Activated B cell treated with CpG ODN at 0.5 μM for 24 hours (primary cell): ENCODE results near the gene ZSCAN30. TPM values are rescaled to one million over a fixed set of nuclear protein-coding genes. Genes with fewer than 3 reads are reported as not detected.

Source experiments
- ATAC-seq: fragments of 200-7000 bp; cut with Tn5 transposase; one replicate; pipeline ENCODE4 v1.10.0; 2021; ENCODE audit warnings: low read depth, mild to moderate bottlenecking, moderate library complexity
- CTCF ChIA-PET: fragments of 350-600 bp; sonication (Branson Sonifier 250); formaldehyde crosslinking; loops from one replicate; lab custom pipeline; 2021; ENCODE audit warnings: antibody characterized with exemption; lab: Charles Lee
- POLR2A ChIA-PET: fragments of 350-600 bp; sonication (Branson Sonifier 250); formaldehyde crosslinking; loops from one replicate; lab custom pipeline; 2021; ENCODE audit warnings: antibody characterized with exemption; lab: Charles Lee
- DNase-seq: peaks from one replicate; pipeline ENCODE4 v3.0.0; 2022
- H3K27ac Mint-ChIP-seq: one replicate; pipeline ENCODE4 v1.8.0; 2020; ENCODE audit warnings: mixed read lengths
- H3K27me3 Mint-ChIP-seq: one replicate; pipeline ENCODE4 v1.8.0; 2021; ENCODE audit warnings: mixed read lengths
- H3K36me3 Mint-ChIP-seq: one replicate; pipeline ENCODE4 v1.8.0; 2021; ENCODE audit warnings: low read depth, mixed read lengths
- H3K4me1 Mint-ChIP-seq: one replicate; pipeline ENCODE4 v1.8.0; 2021; ENCODE audit warnings: mixed read lengths
- H3K4me3 Mint-ChIP-seq: one replicate; pipeline ENCODE4 v1.8.0; 2020; ENCODE audit warnings: mild to moderate bottlenecking, mixed read lengths
- H3K9me3 Mint-ChIP-seq: one replicate; pipeline ENCODE4 v1.8.0; 2020; ENCODE audit warnings: mixed read lengths
- CTCF ChIP-seq: fragments of 200-600 bp; IDR thresholded peaks from one replicate; pipeline ENCODE4 v1.8.0; 2022; ENCODE audit warnings: antibody characterized with exemption, mild to moderate bottlenecking
- intact Hi-C: fragments of 100-400 bp; cut with micrococcal nuclease; formaldehyde crosslinking; loops from one replicate; pipeline ENCODE4 v1.15.1; 2024
- total RNA-seq: library from RNA; stranded (reverse); gene quantifications from 2 replicates; pipeline ENCODE4 v1.2.3, GENCODE V29; 2022

Gene ZSCAN30
- total RNA-seq, 1 donor from 2014 or later, result 23.8 TPM

- TF ChIP-seq CTCF, result no peak
- Mint-ChIP-seq H3K27ac (no peak overlapping the region), H3K27me3 (no peaks in the 10 kb centered on the region), H3K9me3 (peaks cover 12% of the 10 kb centered on the region), H3K36me3 (peaks cover 14% of the 10 kb centered on the region), H3K4me3 (no peak overlapping the region), H3K4me1 (peaks cover 23% of the 10 kb centered on the region)
- CTCF ChIA-PET, result no interaction called here
- intact Hi-C loops, result no loop called here
- DNase-seq (no peak), ATAC-seq (no peak)
- POLR2A ChIA-PET, result no interaction called here
Observed at GRCh38 chr18:35271656-35272055, 18.4 kb downstream of the ZSCAN30 start.

- peaks cover 26% of the 10 kb centered on the region for H3K4me1 Mint-ChIP-seq
- ATAC-seq, result no peak
- POLR2A ChIA-PET, result interaction anchor here (0.9 to 4.4 kb wide), 7 partner anchors 13 to 239 kb away, joined by 3 to 94 read pairs (median 19); partner anchors contain the start of genes ZNF24, ZNF397 and ZSCAN30
- peaks cover 18% of the 10 kb centered on the region for H3K36me3 Mint-ChIP-seq
- CTCF ChIA-PET, result no interaction called here
- H3K9me3 Mint-ChIP-seq, result peaks cover 12% of the 10 kb centered on the region
- H3K27ac Mint-ChIP-seq, result peak overlapping the region; percentile 93
- H3K4me3 Mint-ChIP-seq, result peak overlapping the region; percentile 94
- H3K27me3 Mint-ChIP-seq, result no peaks in the 10 kb centered on the region
- intact Hi-C loops, result loop anchor here (5.0 kb wide), 1 partner anchor 37 kb away; no protein-coding TSS in a partner anchor
- no peak for DNase-seq
- TF ChIP-seq CTCF, result no peak
Observed at GRCh38 chr18:35268821-35269220, 21.2 kb downstream of the ZSCAN30 start.

DNA sequence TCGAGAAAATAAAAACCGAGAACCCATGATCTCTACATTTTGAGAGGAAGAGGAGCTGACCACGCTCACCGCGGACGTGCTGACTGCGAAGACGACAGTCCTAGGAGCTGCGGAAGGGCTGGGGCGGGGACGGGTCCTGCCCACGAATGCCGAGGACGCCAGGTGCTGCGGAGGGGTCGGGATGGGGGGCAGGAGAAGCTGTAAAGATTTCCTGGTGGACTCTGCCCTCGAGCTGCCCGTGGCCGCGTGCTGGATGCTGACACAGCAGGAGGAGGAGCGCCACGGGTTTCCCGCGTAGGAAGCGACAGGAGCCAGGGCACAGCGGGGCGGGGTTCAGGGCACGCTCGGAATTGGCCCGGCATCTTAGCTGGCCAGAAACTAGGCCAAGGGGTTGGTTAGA is 22.2 kb downstream of the ZSCAN30 start:
- ATAC-seq (peak; percentile 5), DNase-seq (no peak)
- H3K36me3 Mint-ChIP-seq, result peaks cover 22% of the 10 kb centered on the region
- ChIA-PET CTCF (interaction anchor here (1.1 to 1.3 kb wide), 3 partner anchors 20 to 227 kb away, joined by 3 to 6 read pairs (median 3); partner anchors contain the start of gene MAPRE2), POLR2A (interaction anchor here (0.9 to 4.4 kb wide), 16 partner anchors 10 to 705 kb away, joined by 3 to 94 read pairs (median 6); partner anchors contain the start of genes INO80C, MAPRE2, RMP24 and ZNF24)
- H3K27ac Mint-ChIP-seq, result peak overlapping the region; percentile 93
- intact Hi-C loops, result loop anchor here (1.0 to 5.0 kb wide), 7 partner anchors 20 to 861 kb away; partner anchors contain the start of genes ELP2, INO80C, SLC39A6 and ZNF24
- peaks cover 26% of the 10 kb centered on the region for H3K4me1 Mint-ChIP-seq
- H3K27me3 Mint-ChIP-seq, result no peaks in the 10 kb centered on the region
- no peak for TF ChIP-seq CTCF
- H3K9me3 Mint-ChIP-seq, result peaks cover 12% of the 10 kb centered on the region
- H3K4me3 Mint-ChIP-seq, result peak overlapping the region; percentile 94

DNA sequence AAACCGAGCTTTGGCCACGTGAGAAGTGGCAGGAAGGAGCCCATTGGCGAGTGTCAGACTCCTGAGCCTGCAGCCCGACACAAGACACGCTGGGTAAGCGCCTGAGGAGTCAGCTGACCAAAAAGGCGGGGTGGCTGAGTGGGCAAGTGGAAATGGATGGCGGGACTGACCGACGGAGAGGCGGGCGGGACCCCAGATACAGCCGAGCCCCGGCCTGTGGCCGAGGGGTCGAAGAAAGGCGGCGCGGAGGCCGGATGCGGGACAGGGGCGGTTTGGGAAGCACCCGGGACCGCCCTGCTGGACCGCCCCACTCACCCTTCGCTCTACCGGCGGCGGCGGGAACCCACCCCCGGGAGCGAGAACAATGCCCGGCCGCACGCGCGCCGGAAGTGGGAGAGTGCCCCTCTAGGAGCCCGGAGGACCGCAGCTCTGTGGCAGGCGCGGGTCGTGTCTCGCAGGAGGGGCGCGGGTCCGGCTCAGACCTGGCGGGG is 22.8 kb downstream of the ZSCAN30 start:
- H3K4me1 Mint-ChIP-seq, result peaks cover 26% of the 10 kb centered on the region
- peak; percentile 89 for ATAC-seq
- ChIA-PET CTCF (interaction anchor here (1.1 to 1.3 kb wide), 3 partner anchors 20 to 226 kb away, joined by 3 to 6 read pairs (median 3); partner anchors contain the start of gene MAPRE2), POLR2A (interaction anchor here (0.6 to 4.4 kb wide), 23 partner anchors 10 to 918 kb away, joined by 3 to 94 read pairs (median 4); partner anchors contain the start of genes INO80C, MAPRE2, RMP24 and ZNF24)
- TF ChIP-seq CTCF, result no peak
- H3K4me3 Mint-ChIP-seq, result peak overlapping the region; percentile 94
- peaks cover 28% of the 10 kb centered on the region for H3K36me3 Mint-ChIP-seq
- H3K27ac Mint-ChIP-seq, result peak overlapping the region; percentile 93
- DNase-seq, result peak; percentile 72
- H3K9me3 Mint-ChIP-seq, result peaks cover 12% of the 10 kb centered on the region
- intact Hi-C loops, result loop anchor here (1.0 to 5.0 kb wide), 7 partner anchors 19 to 862 kb away; partner anchors contain the start of genes ELP2, INO80C, SLC39A6 and ZNF24
- H3K27me3 Mint-ChIP-seq, result no peaks in the 10 kb centered on the region

- Mint-ChIP-seq H3K27ac (no peak overlapping the region), H3K4me3 (no peak overlapping the region), H3K4me1 (peaks cover 26% of the 10 kb centered on the region), H3K27me3 (no peaks in the 10 kb centered on the region), H3K9me3 (peaks cover 12% of the 10 kb centered on the region), H3K36me3 (peaks cover 47% of the 10 kb centered on the region)
- no peak for TF ChIP-seq CTCF
- intact Hi-C loops, result no loop called here
- ATAC-seq, result no peak
- ChIA-PET CTCF (no interaction called here), POLR2A (interaction anchor here (1.0 kb wide), 1 partner anchor 26 kb away, joined by 5 read pairs; the partner anchor contains the start of gene ZSCAN30)
- DNase-seq, result no peak
Observed at GRCh38 chr18:35264409-35264808, 25.6 kb downstream of the ZSCAN30 start.
